ENCODE measurements around the gene CLEC16A.

CLEC16A gene

GRCh38 chr16:10946308-10946707 is 1.9 kb downstream of the CLEC16A start:
- Histone ChIP-seq H3K36me3 (ENCODE audit: control insufficient read depth in 5 of 5, insufficient read depth in 5 of 5, low read length in 5 of 5) (no peaks in the 10 kb centered on the region), H3K9ac (ENCODE audit: low read length in 5 of 5) (peak overlapping the region in 2 of 5 donors; percentile 19 to 81), H3K9me3 (ENCODE audit: control insufficient read depth in 5 of 5, low read length in 5 of 5) (no peaks in the 10 kb centered on the region), H3K4me3 (ENCODE audit: low read depth in 1 of 5, low read length in 5 of 5) (peak overlapping the region in 1 of 5 donors; percentile 17), H3K27ac (ENCODE audit: low read depth, low read length) (no peak overlapping the region), H3K27me3 (ENCODE audit: control insufficient read depth in 5 of 5, insufficient read depth in 4 of 5, low read length in 5 of 5) (no peaks in the 10 kb centered on the region), H3K4me1 (ENCODE audit: control insufficient read depth in 5 of 5, insufficient read depth in 5 of 5, low read length in 5 of 5) (peaks cover 11 to 60% (median 51%) of the 10 kb centered on the region in 5 donors)

GRCh38 chr16:10947211-10947787 is 2.9 kb downstream of the CLEC16A start:
- H3K27ac ChIP-seq (ENCODE audit: low read depth, low read length) = no peak overlapping the region

GRCh38 chr16:10949424-10949970 is 5.1 kb downstream of the CLEC16A start:
- Histone ChIP-seq H3K4me3 (ENCODE audit: low read depth in 1 of 5, low read length in 5 of 5) (no peak overlapping the region), H3K27ac (ENCODE audit: low read depth, low read length) (no peak overlapping the region), H3K36me3 (ENCODE audit: control insufficient read depth in 5 of 5, insufficient read depth in 5 of 5, low read length in 5 of 5) (no peaks in the 10 kb centered on the region), H3K9ac (ENCODE audit: low read length in 5 of 5) (peak overlapping the region in 2 of 5 donors; percentile 18 to 32), H3K27me3 (ENCODE audit: control insufficient read depth in 5 of 5, insufficient read depth in 4 of 5, low read length in 5 of 5) (no peaks in the 10 kb centered on the region), H3K9me3 (ENCODE audit: control insufficient read depth in 5 of 5, low read length in 5 of 5) (no peaks in the 10 kb centered on the region), H3K4me1 (ENCODE audit: control insufficient read depth in 5 of 5, insufficient read depth in 5 of 5, low read length in 5 of 5) (peaks cover 12 to 48% (median 32%) of the 10 kb centered on the region in 5 donors)

More at GRCh38 chr16:10947211-10947787, 2.9 kb downstream of the CLEC16A start:
- no peak overlapping the region for H3K9ac ChIP-seq (ENCODE audit: low read length in 5 of 5)
- no peaks in the 10 kb centered on the region for H3K9me3 ChIP-seq (ENCODE audit: control insufficient read depth in 5 of 5, low read length in 5 of 5)
- no peak overlapping the region for H3K4me3 ChIP-seq (ENCODE audit: low read depth in 1 of 5, low read length in 5 of 5)
- H3K36me3 ChIP-seq (ENCODE audit: control insufficient read depth in 5 of 5, insufficient read depth in 5 of 5, low read length in 5 of 5) = no peaks in the 10 kb centered on the region
- peaks cover 10 to 57% (median 47%) of the 10 kb centered on the region in 5 donors for H3K4me1 ChIP-seq (ENCODE audit: control insufficient read depth in 5 of 5, insufficient read depth in 5 of 5, low read length in 5 of 5)
- no peaks in the 10 kb centered on the region for H3K27me3 ChIP-seq (ENCODE audit: control insufficient read depth in 5 of 5, insufficient read depth in 4 of 5, low read length in 5 of 5)

- Histone ChIP-seq H3K9me3 (ENCODE audit: control insufficient read depth in 5 of 5, low read length in 5 of 5) (no peaks in the 10 kb centered on the region), H3K27ac (ENCODE audit: low read depth, low read length) (no peak overlapping the region), H3K27me3 (ENCODE audit: control insufficient read depth in 5 of 5, insufficient read depth in 4 of 5, low read length in 5 of 5) (no peaks in the 10 kb centered on the region), H3K4me3 (ENCODE audit: low read depth in 1 of 5, low read length in 5 of 5) (no peak overlapping the region), H3K9ac (ENCODE audit: low read length in 5 of 5) (peak overlapping the region in 1 of 5 donors; percentile 26), H3K36me3 (ENCODE audit: control insufficient read depth in 5 of 5, insufficient read depth in 5 of 5, low read length in 5 of 5) (no peaks in the 10 kb centered on the region), H3K4me1 (ENCODE audit: control insufficient read depth in 5 of 5, insufficient read depth in 5 of 5, low read length in 5 of 5) (peaks cover 10 to 41% (median 24%) of the 10 kb centered on the region in 5 donors)
Observed at GRCh38 chr16:10950393-10950792, 6.0 kb downstream of the CLEC16A start.

- Histone ChIP-seq H3K27ac (ENCODE audit: low read depth, low read length) (no peak overlapping the region), H3K36me3 (ENCODE audit: control insufficient read depth in 5 of 5, insufficient read depth in 5 of 5, low read length in 5 of 5) (no peaks in the 10 kb centered on the region), H3K27me3 (ENCODE audit: control insufficient read depth in 5 of 5, insufficient read depth in 4 of 5, low read length in 5 of 5) (no peaks in the 10 kb centered on the region), H3K9ac (ENCODE audit: low read length in 5 of 5) (no peak overlapping the region), H3K4me3 (ENCODE audit: low read depth in 1 of 5, low read length in 5 of 5) (no peak overlapping the region), H3K9me3 (ENCODE audit: control insufficient read depth in 5 of 5, low read length in 5 of 5) (no peaks in the 10 kb centered on the region), H3K4me1 (ENCODE audit: control insufficient read depth in 5 of 5, insufficient read depth in 5 of 5, low read length in 5 of 5) (peaks cover 8 to 34% (median 17%) of the 10 kb centered on the region in 5 donors)
Observed at GRCh38 chr16:10951026-10951425, 6.7 kb downstream of the CLEC16A start.

GRCh38 chr16:10954903-10955302 is 10.5 kb downstream of the CLEC16A start:
- H3K4me3 ChIP-seq (ENCODE audit: low read depth in 1 of 5, low read length in 5 of 5) = no peak overlapping the region
- H3K9ac ChIP-seq (ENCODE audit: low read length in 5 of 5) = no peak overlapping the region
- H3K9me3 ChIP-seq (ENCODE audit: control insufficient read depth in 5 of 5, low read length in 5 of 5) = no peaks in the 10 kb centered on the region
- H3K4me1 ChIP-seq (ENCODE audit: control insufficient read depth in 5 of 5, insufficient read depth in 5 of 5, low read length in 5 of 5) = peaks cover 0 to 15% (median 4%) of the 10 kb centered on the region in 5 donors
- no peaks in the 10 kb centered on the region for H3K27me3 ChIP-seq (ENCODE audit: control insufficient read depth in 5 of 5, insufficient read depth in 4 of 5, low read length in 5 of 5)
- H3K27ac ChIP-seq (ENCODE audit: low read depth, low read length) = no peak overlapping the region
- H3K36me3 ChIP-seq (ENCODE audit: control insufficient read depth in 5 of 5, insufficient read depth in 5 of 5, low read length in 5 of 5) = peaks cover 0 to 9% (median 8%) of the 10 kb centered on the region in 5 donors

GRCh38 chr16:10957771-10958482 is 13.6 kb downstream of the CLEC16A start:
- Histone ChIP-seq H3K9me3 (ENCODE audit: control insufficient read depth in 5 of 5, low read length in 5 of 5) (no peaks in the 10 kb centered on the region), H3K4me1 (ENCODE audit: control insufficient read depth in 5 of 5, insufficient read depth in 5 of 5, low read length in 5 of 5) (peaks cover 0 to 8% (median 3%) of the 10 kb centered on the region in 5 donors), H3K9ac (ENCODE audit: low read length in 5 of 5) (no peak overlapping the region), H3K27me3 (ENCODE audit: control insufficient read depth in 5 of 5, insufficient read depth in 4 of 5, low read length in 5 of 5) (no peaks in the 10 kb centered on the region), H3K36me3 (ENCODE audit: control insufficient read depth in 5 of 5, insufficient read depth in 5 of 5, low read length in 5 of 5) (peaks cover 0 to 21% (median 16%) of the 10 kb centered on the region in 5 donors), H3K27ac (ENCODE audit: low read depth, low read length) (no peak overlapping the region), H3K4me3 (ENCODE audit: low read depth in 1 of 5, low read length in 5 of 5) (no peak overlapping the region)

- H3K9ac ChIP-seq (ENCODE audit: low read length in 5 of 5) = no peak overlapping the region
- H3K36me3 ChIP-seq (ENCODE audit: control insufficient read depth in 5 of 5, insufficient read depth in 5 of 5, low read length in 5 of 5) = peaks cover 0 to 29% (median 27%) of the 10 kb centered on the region in 5 donors
- no peak overlapping the region for H3K4me3 ChIP-seq (ENCODE audit: low read depth in 1 of 5, low read length in 5 of 5)
- no peaks in the 10 kb centered on the region for H3K27me3 ChIP-seq (ENCODE audit: control insufficient read depth in 5 of 5, insufficient read depth in 4 of 5, low read length in 5 of 5)
- H3K4me1 ChIP-seq (ENCODE audit: control insufficient read depth in 5 of 5, insufficient read depth in 5 of 5, low read length in 5 of 5) = peaks cover 0 to 5% (median 3%) of the 10 kb centered on the region in 5 donors
- H3K9me3 ChIP-seq (ENCODE audit: control insufficient read depth in 5 of 5, low read length in 5 of 5) = no peaks in the 10 kb centered on the region
- H3K27ac ChIP-seq (ENCODE audit: low read depth, low read length) = no peak overlapping the region
Observed at GRCh38 chr16:10959161-10959560, 14.8 kb downstream of the CLEC16A start.

GRCh38 chr16:10961231-10961630 is 16.9 kb downstream of the CLEC16A start:
- Histone ChIP-seq H3K36me3 (ENCODE audit: control insufficient read depth in 5 of 5, insufficient read depth in 5 of 5, low read length in 5 of 5) (peaks cover 0 to 38% (median 29%) of the 10 kb centered on the region in 5 donors), H3K27me3 (ENCODE audit: control insufficient read depth in 5 of 5, insufficient read depth in 4 of 5, low read length in 5 of 5) (no peaks in the 10 kb centered on the region), H3K9ac (ENCODE audit: low read length in 5 of 5) (peak overlapping the region in 1 of 5 donors; percentile 26), H3K27ac (ENCODE audit: low read depth, low read length) (peak overlapping the region; percentile 9), H3K4me3 (ENCODE audit: low read depth in 1 of 5, low read length in 5 of 5) (no peak overlapping the region), H3K9me3 (ENCODE audit: control insufficient read depth in 5 of 5, low read length in 5 of 5) (no peaks in the 10 kb centered on the region), H3K4me1 (ENCODE audit: control insufficient read depth in 5 of 5, insufficient read depth in 5 of 5, low read length in 5 of 5) (peaks cover 0 to 4% (median 3%) of the 10 kb centered on the region in 5 donors)

All from subcutaneous abdominal adipose tissue (tissue), 5 donors.